ENCODE results near the gene NOL7. TPM values are rescaled to one million over a fixed set of nuclear protein-coding genes. Genes with fewer than 3 reads are reported as not detected.

NOL7 gene
- total and polyA plus RNA-seq, 7 experiments from 2014 or later = 49.1 to 145 (median 65.0) TPM

GRCh38 chr6:13666194-13667105 lies 51.3 kb downstream of the NOL7 start:
- POLR2A ChIA-PET = interaction anchor here (0.5 to 0.7 kb wide), 2 partner anchors 32 to 47 kb away, joined by 3 to 5 read pairs; no protein-coding TSS in a partner anchor
- CTCF ChIA-PET = no interaction called here
- intact Hi-C loops (cut with micrococcal nuclease) = loop anchor here in 1 of 2 donors (2.0 kb wide), 1 partner anchor 14 kb away; no protein-coding TSS in a partner anchor
- peak overlapping the region in 8 of 10 donors; percentile 8 to 61 (median 35) for H3K4me3 Mint-ChIP-seq
- DNase-seq (no peak), ATAC-seq (peak; percentile 75)
- Histone ChIP-seq H3K9me3 (ENCODE audit: control insufficient read depth in 2 of 3, low read length in 3 of 3) (no peaks in the 10 kb centered on the region), H3K4me3 (ENCODE audit: low read length) (no peak overlapping the region), H3K27ac (ENCODE audit: low read depth, low read length) (no peak overlapping the region), H3K4me1 (ENCODE audit: control insufficient read depth in 2 of 2, insufficient read depth in 2 of 2, low read length in 2 of 2) (peaks cover 23 to 38% of the 10 kb centered on the region in 2 donors), H3K36me3 (ENCODE audit: control insufficient read depth in 2 of 3, insufficient read depth in 3 of 3, low read length in 3 of 3) (no peaks in the 10 kb centered on the region), H3K27me3 (ENCODE audit: control insufficient read depth in 2 of 2, insufficient read depth in 2 of 2, low read length in 2 of 2) (no peaks in the 10 kb centered on the region)
- H3K36me3 Mint-ChIP-seq = peaks cover 0 to 16% (median 8%) of the 10 kb centered on the region in 5 donors
- H3K27me3 Mint-ChIP-seq = no peaks in the 10 kb centered on the region
- H3K4me1 Mint-ChIP-seq = peaks cover 66 to 93% (median 90%) of the 10 kb centered on the region in 7 donors
- H3K9me3 Mint-ChIP-seq = peaks cover 0 to 15% (median 0%) of the 10 kb centered on the region in 11 donors
- peak overlapping the region in 1 of 9 donors; percentile 14 for H3K27ac Mint-ChIP-seq

- Histone ChIP-seq H3K4me1 (ENCODE audit: control insufficient read depth in 2 of 2, insufficient read depth in 2 of 2, low read length in 2 of 2) (peaks cover 23 to 47% of the 10 kb centered on the region in 2 donors), H3K36me3 (ENCODE audit: control insufficient read depth in 2 of 3, insufficient read depth in 3 of 3, low read length in 3 of 3) (no peaks in the 10 kb centered on the region), H3K9me3 (ENCODE audit: control insufficient read depth in 2 of 3, low read length in 3 of 3) (no peaks in the 10 kb centered on the region), H3K27ac (ENCODE audit: low read depth, low read length) (no peak overlapping the region), H3K27me3 (ENCODE audit: control insufficient read depth in 2 of 2, insufficient read depth in 2 of 2, low read length in 2 of 2) (no peaks in the 10 kb centered on the region), H3K4me3 (ENCODE audit: low read length) (no peak overlapping the region)
- ChIA-PET POLR2A (no interaction called here), CTCF (no interaction called here)
- Mint-ChIP-seq H3K27me3 (no peaks in the 10 kb centered on the region), H3K9me3 (peaks cover 0 to 15% (median 0%) of the 10 kb centered on the region in 11 donors), H3K27ac (peak overlapping the region in 1 of 9 donors; percentile 75), H3K4me1 (peaks cover 67 to 93% (median 90%) of the 10 kb centered on the region in 7 donors), H3K4me3 (peak overlapping the region in 2 of 10 donors; percentile 4 to 45), H3K36me3 (peaks cover 0 to 16% (median 8%) of the 10 kb centered on the region in 5 donors)
- intact Hi-C loops (cut with micrococcal nuclease) = loop anchor here (2.0 kb wide), 4 partner anchors 13 to 45 kb away; no protein-coding TSS in a partner anchor
- ATAC-seq = no peak
- DNase-seq = no peak
Observed at GRCh38 chr6:13667655-13668054, 52.5 kb downstream of the NOL7 start.

GRCh38 chr6:13668291-13668928 lies 53.3 kb downstream of the NOL7 start:
- Histone ChIP-seq H3K4me3 (ENCODE audit: low read length) (no peak overlapping the region), H3K27ac (ENCODE audit: low read depth, low read length) (no peak overlapping the region), H3K4me1 (ENCODE audit: control insufficient read depth in 2 of 2, insufficient read depth in 2 of 2, low read length in 2 of 2) (peaks cover 23 to 44% of the 10 kb centered on the region in 2 donors), H3K27me3 (ENCODE audit: control insufficient read depth in 2 of 2, insufficient read depth in 2 of 2, low read length in 2 of 2) (no peaks in the 10 kb centered on the region), H3K9me3 (ENCODE audit: control insufficient read depth in 2 of 3, low read length in 3 of 3) (no peaks in the 10 kb centered on the region), H3K36me3 (ENCODE audit: control insufficient read depth in 2 of 3, insufficient read depth in 3 of 3, low read length in 3 of 3) (no peaks in the 10 kb centered on the region)
- DNase-seq (no peak), ATAC-seq (peak; percentile 47)
- H3K27me3 Mint-ChIP-seq = no peaks in the 10 kb centered on the region
- ChIA-PET POLR2A (no interaction called here), CTCF (no interaction called here)
- H3K4me1 Mint-ChIP-seq = peaks cover 67 to 93% (median 90%) of the 10 kb centered on the region in 7 donors
- H3K27ac Mint-ChIP-seq = peak overlapping the region in 2 of 9 donors; percentile 20 to 75
- H3K36me3 Mint-ChIP-seq = peaks cover 0 to 19% (median 10%) of the 10 kb centered on the region in 5 donors
- intact Hi-C loops (cut with micrococcal nuclease) = loop anchor here (2.0 kb wide), 3 partner anchors 20 to 44 kb away; no protein-coding TSS in a partner anchor
- H3K4me3 Mint-ChIP-seq = peak overlapping the region in 7 of 10 donors; percentile 32 to 52 (median 40)
- H3K9me3 Mint-ChIP-seq = peaks cover 0 to 15% (median 0%) of the 10 kb centered on the region in 11 donors

GRCh38 chr6:13669476-13669875 lies 54.3 kb downstream of the NOL7 start:
- Histone ChIP-seq H3K4me1 (ENCODE audit: control insufficient read depth in 2 of 2, insufficient read depth in 2 of 2, low read length in 2 of 2) (peaks cover 23 to 38% of the 10 kb centered on the region in 2 donors), H3K27ac (ENCODE audit: low read depth, low read length) (no peak overlapping the region), H3K4me3 (ENCODE audit: low read length) (no peak overlapping the region), H3K9me3 (ENCODE audit: control insufficient read depth in 2 of 3, low read length in 3 of 3) (no peaks in the 10 kb centered on the region), H3K36me3 (ENCODE audit: control insufficient read depth in 2 of 3, insufficient read depth in 3 of 3, low read length in 3 of 3) (no peaks in the 10 kb centered on the region), H3K27me3 (ENCODE audit: control insufficient read depth in 2 of 2, insufficient read depth in 2 of 2, low read length in 2 of 2) (no peaks in the 10 kb centered on the region)
- H3K36me3 Mint-ChIP-seq = peaks cover 0 to 22% (median 11%) of the 10 kb centered on the region in 5 donors
- H3K4me1 Mint-ChIP-seq = peaks cover 63 to 91% (median 87%) of the 10 kb centered on the region in 7 donors
- H3K9me3 Mint-ChIP-seq = peaks cover 0 to 19% (median 0%) of the 10 kb centered on the region in 11 donors
- POLR2A ChIA-PET = interaction anchor here (1.2 to 1.8 kb wide), 2 partner anchors 9 to 17 kb away, joined by 3 to 7 read pairs; no protein-coding TSS in a partner anchor
- intact Hi-C loops (cut with micrococcal nuclease) = loop anchor here (2.0 kb wide), 3 partner anchors 19 to 43 kb away; no protein-coding TSS in a partner anchor
- H3K27ac Mint-ChIP-seq = no peak overlapping the region
- ATAC-seq (no peak), DNase-seq (no peak)
- no peaks in the 10 kb centered on the region for H3K27me3 Mint-ChIP-seq
- CTCF ChIA-PET = no interaction called here
- H3K4me3 Mint-ChIP-seq = peak overlapping the region in 5 of 10 donors; percentile 8 to 45 (median 26)

Other genes starting within 250 kb of the NOL7 start
- 10 to 100 TPM in 1 of 5 experiments, 1 to 10 TPM in 2, under 1 TPM in 2; 0.73 to 10.8 (median 2.0) TPM for gene GFOD1, start 127.7 kb upstream of the NOL7 start, total RNA-seq
- under 1 TPM in 1 of 2 donors, not detected in 1; 0.24 TPM for gene GFOD1, start 127.7 kb upstream of the NOL7 start, polyA plus RNA-seq
- 10 to 100 TPM in 4 of 5 experiments, 1 to 10 TPM in 1; 8.8 to 25.7 (median 15.4) TPM for gene SIRT5, start 40.7 kb upstream of the NOL7 start, total RNA-seq
- gene SIRT5, start 40.7 kb upstream of the NOL7 start, polyA plus RNA-seq = 10 to 100 TPM; 11.9 to 13.1 TPM
- 10 to 100 TPM; 45.4 to 56.9 (median 49.2) TPM for gene RANBP9, start 96.5 kb downstream of the NOL7 start, total RNA-seq
- gene RANBP9, start 96.5 kb downstream of the NOL7 start, polyA plus RNA-seq = 1 to 10 TPM; 2.7 to 3.5 TPM
- 10 to 100 TPM in 3 of 5 experiments, 1 to 10 TPM in 2; 5.7 to 20.6 (median 10.0) TPM for gene MCUR1, start 199.2 kb downstream of the NOL7 start, total RNA-seq
- gene MCUR1, start 199.2 kb downstream of the NOL7 start, polyA plus RNA-seq = 1 to 10 TPM; 4.1 to 7.4 TPM